ENCODE measurements around the gene TFDP1. TPM values are rescaled to one million over a fixed set of nuclear protein-coding genes. Genes with fewer than 3 reads are reported as not detected.

TFDP1 gene
- total RNA-seq, 6 donors from 2014 or later = 23.2 to 45.2 (median 37.9) TPM

DNA sequence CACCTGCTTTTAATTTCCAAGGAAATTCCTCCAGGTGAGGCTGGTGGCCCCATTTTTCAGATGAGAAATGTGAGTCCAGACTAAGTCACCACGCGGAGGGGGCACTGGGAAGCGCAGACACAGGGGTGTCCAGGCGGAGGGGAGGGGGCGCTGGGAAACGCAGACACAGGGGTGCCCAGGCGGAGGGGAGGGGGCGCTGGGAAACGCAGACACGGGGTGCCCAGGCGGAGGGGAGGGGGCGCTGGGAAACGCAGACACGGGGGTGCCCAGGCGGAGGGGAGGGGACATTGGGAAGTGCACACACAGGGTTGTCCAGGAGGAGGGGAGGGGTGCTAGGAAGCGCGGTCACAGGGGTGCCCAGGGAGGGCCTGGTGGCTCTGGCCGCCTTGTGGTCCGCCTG is 86.0 kb downstream of the TFDP1 start:
- TF ChIP-seq CTCF (IDR thresholded peaks at IDR 0.05) (no peak), EP300 (IDR thresholded peaks at IDR 0.05) (no peak), POLR2AphosphoS5 (IDR thresholded peaks at IDR 0.05) (no peak), POLR2A (IDR thresholded peaks at IDR 0.05) (no peak)
- no peak overlapping the region for H3K4me3 ChIP-seq
- no peaks in the 10 kb centered on the region for H3K27me3 ChIP-seq
- no peaks in the 10 kb centered on the region for H3K9me3 ChIP-seq
- ATAC-seq (ENCODE audit: low FRiP score in 2 of 2) (no peak), DNase-seq (peak in 1 of 2 donors; percentile 56)
- WGBS, 2 donors = 90 to 94% methylated on average over 19 of the region's 19 CpGs
- no peak overlapping the region for H3K27ac ChIP-seq
- no peaks in the 10 kb centered on the region for H3K4me1 ChIP-seq
- H3K36me3 ChIP-seq = no peaks in the 10 kb centered on the region

DNA sequence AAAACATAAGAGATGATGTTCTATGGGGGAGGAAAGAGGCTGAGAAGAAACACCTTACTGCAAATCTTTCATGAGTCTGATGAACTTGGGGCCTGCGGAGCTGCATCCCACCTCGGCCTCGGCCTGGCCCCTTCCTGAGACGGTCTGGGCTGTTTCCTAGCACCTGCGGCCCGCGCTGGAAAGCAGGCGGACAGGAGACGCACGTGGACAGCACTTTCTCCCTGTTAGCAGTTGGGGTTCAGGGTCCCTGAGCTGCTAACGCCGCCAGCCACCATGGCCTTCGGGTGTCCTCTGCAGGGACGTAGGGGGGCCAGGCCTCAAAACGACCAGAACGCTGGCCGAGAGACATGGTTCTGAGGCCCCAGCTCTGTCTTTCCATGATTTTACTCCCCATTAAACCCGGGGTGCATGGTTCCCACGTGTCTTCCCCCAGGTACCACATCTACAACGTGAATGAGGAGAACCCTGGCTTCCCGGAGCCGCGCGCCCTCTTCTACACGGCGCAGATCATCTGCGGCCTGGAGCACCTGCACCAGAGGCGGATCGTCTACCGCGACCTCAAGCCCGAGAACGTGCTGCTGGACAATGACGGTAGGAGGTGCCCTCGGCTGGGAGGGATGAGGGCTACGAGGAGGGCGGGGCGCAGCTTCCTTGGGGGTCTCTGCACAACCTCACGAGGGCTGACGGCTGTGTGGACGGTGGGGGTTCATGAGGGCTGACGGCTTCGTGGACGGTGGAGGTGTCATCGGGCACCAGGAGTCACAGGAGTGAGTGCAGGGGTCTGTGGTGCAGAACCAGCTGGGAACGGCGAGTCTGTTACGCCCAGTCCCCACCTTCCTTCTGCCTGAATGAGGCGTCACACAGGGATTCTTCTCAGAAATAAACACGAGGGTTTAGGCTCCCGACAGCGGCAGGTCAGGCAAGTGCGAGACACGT is 86.8 kb downstream of the TFDP1 start:
- no peaks in the 10 kb centered on the region for H3K27me3 ChIP-seq
- TF ChIP-seq EP300 (IDR thresholded peaks at IDR 0.05) (no peak), POLR2AphosphoS5 (IDR thresholded peaks at IDR 0.05) (no peak), CTCF (IDR thresholded peaks at IDR 0.05) (no peak), POLR2A (IDR thresholded peaks at IDR 0.05) (no peak)
- DNase-seq (peak; percentile 18 to 70), ATAC-seq (ENCODE audit: low FRiP score in 2 of 2) (peak in 1 of 2 donors; percentile 34)
- no peaks in the 10 kb centered on the region for H3K9me3 ChIP-seq
- H3K4me1 ChIP-seq = no peaks in the 10 kb centered on the region
- H3K36me3 ChIP-seq = no peaks in the 10 kb centered on the region
- no peak overlapping the region for H3K27ac ChIP-seq
- no peak overlapping the region for H3K4me3 ChIP-seq
- WGBS, 2 donors = 92 to 93% methylated on average over 49 to 53 of the region's 54 CpGs

GRCh38 chr13:113672002-113672651 is 87.6 kb downstream of the TFDP1 start:
- TF ChIP-seq POLR2A (IDR thresholded peaks at IDR 0.05) (no peak), CTCF (IDR thresholded peaks at IDR 0.05) (no peak), POLR2AphosphoS5 (IDR thresholded peaks at IDR 0.05) (no peak), EP300 (IDR thresholded peaks at IDR 0.05) (no peak)
- Histone ChIP-seq H3K9me3 (no peaks in the 10 kb centered on the region), H3K4me3 (no peak overlapping the region), H3K36me3 (no peaks in the 10 kb centered on the region), H3K4me1 (no peaks in the 10 kb centered on the region), H3K27me3 (no peaks in the 10 kb centered on the region), H3K27ac (no peak overlapping the region)
- 83 to 90% methylated on average over 15 to 18 of the region's 18 CpGs for WGBS, 2 donors
- ATAC-seq (ENCODE audit: low FRiP score in 2 of 2) (peak in 1 of 2 donors; percentile 65), DNase-seq (peak; percentile 11 to 76)

Other genes with a start within 250 kb of the TFDP1 start
- 10 to 100 TPM in 1 of 6 donors, 1 to 10 TPM in 5; 3.6 to 16.8 (median 5.0) TPM for gene GRTP1, start 220.6 kb upstream of the TFDP1 start, total RNA-seq
- 1 to 10 TPM in 5 of 6 donors, under 1 TPM in 1; 0.59 to 6.3 (median 2.8) TPM for gene ADPRHL1, start 131.3 kb upstream of the TFDP1 start, total RNA-seq
- gene DCUN1D2, start 94.0 kb upstream of the TFDP1 start, total RNA-seq = 10 to 100 TPM; 10.1 to 53.4 (median 26.5) TPM
- gene ATP4B, start 73.4 kb downstream of the TFDP1 start, total RNA-seq = not detected
- gene GRK1, start 82.5 kb downstream of the TFDP1 start, total RNA-seq = 1 to 10 TPM in 1 of 6 donors, under 1 TPM in 1, not detected in 4; 0.15 to 5.2 TPM
- 10 to 100 TPM in 3 of 6 donors, 1 to 10 TPM in 3; 1.4 to 39.0 (median 13.8) TPM for gene TMEM255B, start 174.5 kb downstream of the TFDP1 start, total RNA-seq